GM19043 (cell line): ENCODE results near the gene ABHD4.
A peak's percentile ranks its signal among the peaks of the same experiment; 100 is the strongest.
"Not testable (repeated sequence)": the region's sequence is repeated elsewhere in the genome, so short reads cannot be mapped to it uniquely, and the experiment has no call there.

Source experiments
- ATAC-seq: cut with Tn5 transposase; IDR thresholded peaks from one replicate; pipeline ENCODE4 v1.9.1; 2021; ENCODE audit warnings: low read depth; ENCODE audit not compliant: unreplicated experiment

Gene ABHD4

GRCh38 chr14:22561366-22561660 lies 36.8 kb upstream of the ABHD4 start:
- no peak for ATAC-seq

GRCh38 chr14:22561661-22562579 lies 36.2 kb upstream of the ABHD4 start:
- no peak for ATAC-seq

- ATAC-seq, result no peak
These were observed 34.1 kb upstream of the ABHD4 start for GRCh38 chr14:22563987-22564386.

GRCh38 chr14:22564463-22564862 lies 33.6 kb upstream of the ABHD4 start:
- no peak for ATAC-seq

- peak; percentile 37 for ATAC-seq
These were observed 32.6 kb upstream of the ABHD4 start for GRCh38 chr14:22565391-22565945.

GRCh38 chr14:22566266-22566665 lies 31.8 kb upstream of the ABHD4 start:
- ATAC-seq, result not testable (repeated sequence)

- no peak for ATAC-seq
These were observed 31.3 kb upstream of the ABHD4 start for GRCh38 chr14:22566845-22567244.

- no peak for ATAC-seq
These were observed 30.7 kb upstream of the ABHD4 start for GRCh38 chr14:22567437-22567836.

- no peak for ATAC-seq
These were observed 28.9 kb upstream of the ABHD4 start for GRCh38 chr14:22569106-22569736.

- ATAC-seq, result no peak
These were observed 28.4 kb upstream of the ABHD4 start for GRCh38 chr14:22569737-22570131.

- ATAC-seq, result peak; percentile 61
These were observed 27.8 kb upstream of the ABHD4 start for GRCh38 chr14:22570132-22570949.

- no peak for ATAC-seq
These were observed 25.5 kb upstream of the ABHD4 start for GRCh38 chr14:22572562-22573058.

GRCh38 chr14:22573804-22574203 lies 24.3 kb upstream of the ABHD4 start:
- no peak for ATAC-seq

GRCh38 chr14:22577334-22577908 lies 20.7 kb upstream of the ABHD4 start:
- ATAC-seq, result no peak

- ATAC-seq, result no peak
These were observed 18.9 kb upstream of the ABHD4 start for GRCh38 chr14:22579236-22579635.

- no peak for ATAC-seq
These were observed 18.2 kb upstream of the ABHD4 start for GRCh38 chr14:22579881-22580280.

GRCh38 chr14:22580625-22581024 lies 17.5 kb upstream of the ABHD4 start:
- no peak for ATAC-seq

- ATAC-seq, result no peak
These were observed 14.1 kb upstream of the ABHD4 start for GRCh38 chr14:22583994-22584393.

- ATAC-seq, result no peak
These were observed 10.9 kb upstream of the ABHD4 start for GRCh38 chr14:22587247-22587646.

- ATAC-seq, result not testable (repeated sequence)
These were observed 10.2 kb upstream of the ABHD4 start for GRCh38 chr14:22587677-22588422.
